ENCODE data around the gene IFI44L.

DNA sequence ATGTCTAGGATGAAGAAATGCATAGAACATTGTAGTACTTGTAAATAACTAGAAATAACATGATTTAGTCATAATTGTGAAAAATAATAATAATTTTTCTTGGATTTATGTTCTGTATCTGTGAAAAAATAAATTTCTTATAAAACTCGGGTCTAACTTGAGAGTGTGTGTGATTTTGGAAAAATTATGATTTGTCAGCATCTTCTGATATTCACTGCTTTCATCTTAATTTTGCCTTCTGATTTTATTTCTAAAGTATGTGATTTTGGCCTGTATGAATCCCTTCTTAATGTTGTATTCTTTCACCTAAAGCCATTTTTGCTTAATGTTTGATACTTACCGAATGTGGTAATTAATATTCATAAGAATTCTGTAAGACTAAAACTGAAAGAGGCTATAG lies 43.7 kb downstream of the IFI44L start:
- no peak for TF ChIP-seq POLR2A (IDR thresholded peaks at IDR 0.05)
- no peak for TF ChIP-seq POLR2AphosphoS5 (IDR thresholded peaks at IDR 0.05)
- TF ChIP-seq, protein P1, sequence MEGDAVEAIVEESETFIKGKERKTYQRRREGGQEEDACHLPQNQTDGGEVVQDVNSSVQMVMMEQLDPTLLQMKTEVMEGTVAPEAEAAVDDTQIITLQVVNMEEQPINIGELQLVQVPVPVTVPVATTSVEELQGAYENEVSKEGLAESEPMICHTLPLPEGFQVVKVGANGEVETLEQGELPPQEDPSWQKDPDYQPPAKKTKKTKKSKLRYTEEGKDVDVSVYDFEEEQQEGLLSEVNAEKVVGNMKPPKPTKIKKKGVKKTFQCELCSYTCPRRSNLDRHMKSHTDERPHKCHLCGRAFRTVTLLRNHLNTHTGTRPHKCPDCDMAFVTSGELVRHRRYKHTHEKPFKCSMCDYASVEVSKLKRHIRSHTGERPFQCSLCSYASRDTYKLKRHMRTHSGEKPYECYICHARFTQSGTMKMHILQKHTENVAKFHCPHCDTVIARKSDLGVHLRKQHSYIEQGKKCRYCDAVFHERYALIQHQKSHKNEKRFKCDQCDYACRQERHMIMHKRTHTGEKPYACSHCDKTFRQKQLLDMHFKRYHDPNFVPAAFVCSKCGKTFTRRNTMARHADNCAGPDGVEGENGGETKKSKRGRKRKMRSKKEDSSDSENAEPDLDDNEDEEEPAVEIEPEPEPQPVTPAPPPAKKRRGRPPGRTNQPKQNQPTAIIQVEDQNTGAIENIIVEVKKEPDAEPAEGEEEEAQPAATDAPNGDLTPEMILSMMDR (IDR thresholded peaks at IDR 0.05) = no peak

Measured in suprapubic skin (tissue), 4 donors.